Activated CD8-positive, alpha-beta T cell treated with anti-CD3 and anti-CD28 coated beads, Interleukin-2, amount 10 ng/mL, durations not matched to agents 7 days and 5 days (primary cell): Measurements from ENCODE around the gene ZNF652. TPM values are rescaled to one million over a fixed set of nuclear protein-coding genes. Genes with fewer than 3 reads are reported as not detected.

ENCODE experiments used
- ATAC-seq: fragments of 150-1000 bp; cut with Tn5 transposase; one replicate; pipeline ENCODE4 v1.10.0; 2021; ENCODE audit warnings: moderate library complexity
- CTCF ChIA-PET: fragments of 350-600 bp; sonication (Branson Sonifier 250); formaldehyde crosslinking; loops from one replicate; lab custom pipeline; 2021; ENCODE audit warnings: antibody characterized with exemption; lab: Charles Lee
- POLR2A ChIA-PET: fragments of 350-600 bp; sonication (Branson Sonifier 250); formaldehyde crosslinking; loops from one replicate; lab custom pipeline; 2021; ENCODE audit warnings: antibody characterized with exemption; lab: Charles Lee
- DNase-seq: peaks from one replicate; pipeline ENCODE4 v3.0.0-alpha.2; 2020
- H3K27ac Mint-ChIP-seq: one replicate; pipeline ENCODE4 v1.8.0; 2021; ENCODE audit warnings: mild to moderate bottlenecking, mixed read lengths
- H3K27me3 Mint-ChIP-seq: one replicate; pipeline ENCODE4 v1.8.0; 2021; ENCODE audit warnings: low read depth, mixed read lengths
- H3K36me3 Mint-ChIP-seq: one replicate; pipeline ENCODE4 v1.8.0; 2021; ENCODE audit warnings: low read depth, mixed read lengths
- H3K4me1 Mint-ChIP-seq: one replicate; pipeline ENCODE4 v1.8.0; 2021; ENCODE audit warnings: low read depth, mixed read lengths
- H3K4me3 Mint-ChIP-seq: one replicate; pipeline ENCODE4 v1.8.0; 2021; ENCODE audit warnings: mild to moderate bottlenecking, mixed read lengths
- H3K9me3 Mint-ChIP-seq: one replicate; pipeline ENCODE4 v1.8.0; 2022; ENCODE audit warnings: mixed read lengths; ENCODE audit not compliant: insufficient read depth
- total RNA-seq, 2 experiments: library from RNA; stranded (reverse); gene quantifications; one replicate each; pipeline ENCODE4 v1.2.3, GENCODE V29; 2021

The ZNF652 gene
- total RNA-seq, 2 experiments from 2014 or later, result 27.3 to 27.9 TPM

DNA sequence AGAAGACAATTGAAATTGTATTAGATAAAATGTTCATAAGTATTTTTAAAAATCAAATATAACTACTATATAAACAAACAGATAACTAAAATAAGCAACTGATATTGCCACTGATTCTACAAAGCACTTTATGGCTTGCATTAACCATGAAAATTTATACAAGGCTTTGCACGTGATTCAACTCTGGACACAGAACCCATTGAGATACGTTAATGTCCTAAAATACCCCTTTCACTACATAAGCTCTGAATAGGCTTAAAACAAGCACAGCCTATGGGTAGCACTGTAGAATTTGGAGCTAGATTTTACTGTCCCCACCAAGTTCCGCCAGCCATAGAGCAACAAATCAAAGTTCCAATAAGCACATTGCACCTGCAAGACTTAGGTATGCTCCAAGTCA lies 4.5 kb downstream of the ZNF652 start:
- ATAC-seq (no peak), DNase-seq (no peak)
- Mint-ChIP-seq H3K9me3 (no peaks in the 10 kb centered on the region), H3K27me3 (no peaks in the 10 kb centered on the region), H3K36me3 (peaks cover 23% of the 10 kb centered on the region), H3K4me3 (peak overlapping the region; percentile 90), H3K4me1 (peaks cover 49% of the 10 kb centered on the region), H3K27ac (no peak overlapping the region)
- ChIA-PET CTCF (interaction anchor here (1.0 to 5.1 kb wide), 7 partner anchors 11 to 50 kb away, joined by 3 to 62 read pairs (median 8); no protein-coding TSS in a partner anchor), POLR2A (no interaction called here)

DNA sequence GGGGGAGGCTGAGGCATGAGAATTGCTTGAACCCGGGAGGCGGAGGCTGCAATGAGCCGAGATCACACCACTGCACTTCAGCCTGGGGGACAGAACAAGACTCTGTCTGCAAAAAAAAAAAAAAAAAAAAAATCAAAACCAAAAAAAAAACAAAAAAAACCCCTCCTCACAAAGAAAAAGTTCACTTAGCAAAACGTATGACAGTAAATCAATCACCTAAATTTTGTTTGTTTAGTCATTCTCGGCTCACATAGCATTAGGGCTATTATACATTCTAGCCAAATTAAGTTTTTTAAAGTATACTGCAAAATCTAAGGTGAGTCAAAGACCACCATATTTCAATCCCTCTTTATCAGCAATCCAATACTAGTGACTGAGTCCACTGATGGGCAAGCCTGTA lies 5.7 kb downstream of the ZNF652 start:
- H3K4me1 Mint-ChIP-seq, result peaks cover 47% of the 10 kb centered on the region
- ChIA-PET POLR2A (no interaction called here), CTCF (interaction anchor here (1.4 kb wide), 1 partner anchor 12 kb away, joined by 3 read pairs; no protein-coding TSS in a partner anchor)
- no peak overlapping the region for H3K27ac Mint-ChIP-seq
- no peak overlapping the region for H3K4me3 Mint-ChIP-seq
- DNase-seq (no peak), ATAC-seq (no peak)
- no peaks in the 10 kb centered on the region for H3K27me3 Mint-ChIP-seq
- no peaks in the 10 kb centered on the region for H3K9me3 Mint-ChIP-seq
- H3K36me3 Mint-ChIP-seq, result peaks cover 22% of the 10 kb centered on the region

DNA sequence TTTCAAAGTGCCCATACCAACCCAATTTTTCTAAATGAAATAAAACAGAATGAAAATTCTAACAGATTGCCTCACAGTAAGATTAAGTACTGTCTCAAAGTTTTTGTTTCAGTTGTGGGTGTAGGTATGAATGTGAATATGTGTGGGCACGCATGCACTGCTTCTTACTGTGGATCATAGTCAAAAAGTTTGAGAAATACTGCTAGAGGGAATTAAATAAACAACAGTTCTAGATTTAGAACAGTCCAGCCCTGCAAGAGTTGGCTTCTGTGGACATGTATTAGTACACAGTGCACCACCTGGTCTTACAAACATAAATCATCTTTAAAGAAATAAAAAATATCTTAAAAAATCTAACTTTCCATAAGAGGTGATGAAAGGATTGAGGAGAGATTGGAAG lies 8.4 kb downstream of the ZNF652 start:
- POLR2A ChIA-PET, result no interaction called here
- H3K27me3 Mint-ChIP-seq, result no peaks in the 10 kb centered on the region
- H3K36me3 Mint-ChIP-seq, result peaks cover 30% of the 10 kb centered on the region
- H3K4me3 Mint-ChIP-seq, result no peak overlapping the region
- no peak for DNase-seq
- ATAC-seq, result no peak
- H3K27ac Mint-ChIP-seq, result no peak overlapping the region
- peaks cover 32% of the 10 kb centered on the region for H3K4me1 Mint-ChIP-seq
- CTCF ChIA-PET, result interaction anchor here (0.9 to 1.2 kb wide), 4 partner anchors 10 to 37 kb away, joined by 3 to 6 read pairs (median 4); no protein-coding TSS in a partner anchor
- H3K9me3 Mint-ChIP-seq, result no peaks in the 10 kb centered on the region

DNA sequence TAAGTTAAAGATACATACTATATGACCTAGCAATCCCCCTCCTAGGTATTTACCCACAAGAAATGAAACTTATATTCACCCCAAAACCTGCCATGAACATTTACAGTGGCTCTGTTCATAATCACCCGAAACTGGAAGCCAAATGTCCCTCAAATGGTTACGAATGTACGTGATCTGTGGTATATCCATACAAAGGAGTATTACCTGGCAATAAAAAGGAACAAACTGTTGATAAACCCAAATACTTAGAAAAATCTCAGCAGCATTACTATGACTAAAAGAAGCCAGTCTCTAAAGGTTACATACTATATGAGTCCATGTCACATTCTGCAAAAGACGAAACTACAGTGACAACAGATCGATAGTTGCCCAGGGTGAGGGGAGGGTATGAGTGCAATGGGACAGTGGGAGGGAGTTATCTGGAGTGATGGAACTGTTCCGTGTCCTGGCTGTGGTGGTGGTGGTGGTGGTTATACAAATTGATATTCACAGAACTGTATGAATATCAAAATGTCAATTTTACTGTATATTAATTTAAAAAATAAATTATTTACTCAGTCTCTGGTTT lies 9.4 kb downstream of the ZNF652 start:
- no peaks in the 10 kb centered on the region for H3K27me3 Mint-ChIP-seq
- ATAC-seq (no peak), DNase-seq (no peak)
- no peaks in the 10 kb centered on the region for H3K9me3 Mint-ChIP-seq
- peaks cover 31% of the 10 kb centered on the region for H3K36me3 Mint-ChIP-seq
- CTCF ChIA-PET, result interaction anchor here (0.9 to 1.2 kb wide), 4 partner anchors 15 to 204 kb away, joined by 3 to 4 read pairs (median 4); no protein-coding TSS in a partner anchor
- POLR2A ChIA-PET, result no interaction called here
- H3K4me1 Mint-ChIP-seq, result peaks cover 32% of the 10 kb centered on the region
- no peak overlapping the region for H3K4me3 Mint-ChIP-seq
- no peak overlapping the region for H3K27ac Mint-ChIP-seq

DNA sequence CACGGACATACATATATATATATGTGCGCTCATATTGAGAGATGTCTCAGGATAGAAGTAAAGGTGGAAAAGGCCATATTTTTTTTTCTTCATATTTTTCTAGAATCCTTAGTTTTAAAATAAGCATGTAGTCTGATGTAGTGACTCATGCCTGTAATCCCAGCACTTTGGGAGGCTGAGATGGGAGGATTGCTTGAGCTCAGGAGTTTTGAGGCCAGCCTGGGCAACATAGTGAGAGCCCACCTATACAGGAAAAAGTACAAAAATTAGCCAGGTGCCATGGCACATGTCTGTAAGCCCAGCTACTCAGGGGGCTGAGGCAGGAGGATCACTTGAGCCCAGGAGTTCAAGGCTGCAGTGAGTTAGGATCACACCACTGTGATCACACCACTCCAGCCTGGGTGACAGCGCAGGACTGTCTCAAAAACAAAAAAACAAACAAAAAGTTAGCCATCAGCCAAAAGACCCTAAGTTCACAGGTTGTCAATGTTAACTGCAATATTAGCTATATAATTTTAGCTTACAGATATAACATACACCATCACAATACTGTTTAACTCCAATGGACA lies 10.4 kb downstream of the ZNF652 start:
- peaks cover 36% of the 10 kb centered on the region for H3K36me3 Mint-ChIP-seq
- H3K9me3 Mint-ChIP-seq, result no peaks in the 10 kb centered on the region
- peaks cover 38% of the 10 kb centered on the region for H3K4me1 Mint-ChIP-seq
- no peak overlapping the region for H3K27ac Mint-ChIP-seq
- H3K27me3 Mint-ChIP-seq, result no peaks in the 10 kb centered on the region
- H3K4me3 Mint-ChIP-seq, result no peak overlapping the region
- POLR2A ChIA-PET, result interaction anchor here (1.6 kb wide), 1 partner anchor 9 kb away, joined by 4 read pairs; no protein-coding TSS in a partner anchor
- CTCF ChIA-PET, result interaction anchor here (0.9 to 1.2 kb wide), 5 partner anchors 9 to 205 kb away, joined by 3 to 4 read pairs (median 4); no protein-coding TSS in a partner anchor
- DNase-seq (no peak), ATAC-seq (no peak)

DNA sequence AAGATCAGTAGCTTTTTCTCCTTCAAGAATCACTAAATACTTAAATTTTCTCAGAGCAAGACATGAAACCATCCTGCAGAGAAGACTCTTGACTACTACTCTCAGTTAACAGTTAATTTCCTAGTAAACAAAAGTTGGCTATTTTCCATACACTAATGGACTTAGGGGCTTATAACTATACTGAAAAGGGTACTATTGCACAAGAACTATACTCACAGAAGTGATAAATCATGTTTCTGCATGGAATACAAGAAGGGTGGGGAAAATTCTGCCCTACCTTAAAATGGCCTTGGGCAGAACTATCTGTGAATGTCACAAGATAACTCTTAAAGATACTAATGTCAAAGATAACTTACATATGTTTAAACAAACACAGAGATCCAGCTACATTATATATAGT lies 12.5 kb downstream of the ZNF652 start:
- POLR2A ChIA-PET, result no interaction called here
- CTCF ChIA-PET, result interaction anchor here (1.4 to 3.7 kb wide), 3 partner anchors 11 to 58 kb away, joined by 4 to 17 read pairs (median 8); no protein-coding TSS in a partner anchor

DNA sequence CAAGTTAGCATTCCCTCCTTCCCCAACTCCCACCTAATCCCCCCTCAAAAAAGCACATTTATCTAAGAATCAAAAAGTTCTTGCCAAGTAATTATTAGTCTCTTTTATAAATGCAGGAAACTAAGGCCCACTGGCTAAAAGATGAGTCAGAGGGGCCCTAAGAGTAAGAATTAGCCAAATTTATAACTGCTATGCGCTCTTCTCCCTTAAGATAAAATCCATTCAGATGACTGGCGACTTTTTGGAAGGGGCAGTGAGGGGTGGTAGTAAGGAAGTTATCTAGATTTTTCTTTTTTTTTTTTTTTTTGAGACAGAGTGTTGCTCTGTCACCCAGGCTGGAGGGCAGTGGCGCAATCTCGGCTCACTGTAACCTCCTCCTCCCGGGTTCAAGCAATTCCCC lies 17.1 kb downstream of the ZNF652 start:
- DNase-seq (no peak), ATAC-seq (no peak)
- H3K4me3 Mint-ChIP-seq, result no peak overlapping the region
- H3K36me3 Mint-ChIP-seq, result peaks cover 34% of the 10 kb centered on the region
- ChIA-PET CTCF (interaction anchor here (1.7 to 7.9 kb wide), 2 partner anchors 11 to 23 kb away, joined by 3 to 38 read pairs; no protein-coding TSS in a partner anchor), POLR2A (no interaction called here)
- H3K27ac Mint-ChIP-seq, result no peak overlapping the region
- H3K27me3 Mint-ChIP-seq, result no peaks in the 10 kb centered on the region
- peaks cover 64% of the 10 kb centered on the region for H3K4me1 Mint-ChIP-seq
- H3K9me3 Mint-ChIP-seq, result no peaks in the 10 kb centered on the region

More for the DNA sequence above, 12.5 kb downstream of the ZNF652 start:
- Mint-ChIP-seq H3K27ac (no peak overlapping the region), H3K4me3 (no peak overlapping the region), H3K9me3 (no peaks in the 10 kb centered on the region), H3K27me3 (no peaks in the 10 kb centered on the region), H3K4me1 (peaks cover 44% of the 10 kb centered on the region), H3K36me3 (peaks cover 34% of the 10 kb centered on the region)
- DNase-seq (no peak), ATAC-seq (no peak)

DNA sequence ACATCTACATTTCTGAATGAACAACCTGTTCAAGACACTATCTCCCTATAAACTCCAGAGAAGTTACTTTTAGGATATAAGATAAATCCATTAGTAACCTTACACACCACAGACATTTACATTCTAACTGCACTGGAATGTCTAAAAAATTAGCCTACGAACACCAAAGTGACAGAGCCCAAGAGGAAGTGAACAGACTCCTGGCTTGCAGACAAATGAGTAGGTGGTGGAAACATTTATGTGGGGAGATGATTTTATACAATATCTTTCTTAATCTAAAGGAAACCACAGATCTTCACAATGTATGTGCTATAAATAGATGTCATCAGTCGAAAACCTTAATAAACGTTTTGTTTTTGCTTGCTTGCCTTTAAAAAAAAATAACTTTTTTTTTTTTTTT lies 18.8 kb downstream of the ZNF652 start:
- no peaks in the 10 kb centered on the region for H3K27me3 Mint-ChIP-seq

DNA sequence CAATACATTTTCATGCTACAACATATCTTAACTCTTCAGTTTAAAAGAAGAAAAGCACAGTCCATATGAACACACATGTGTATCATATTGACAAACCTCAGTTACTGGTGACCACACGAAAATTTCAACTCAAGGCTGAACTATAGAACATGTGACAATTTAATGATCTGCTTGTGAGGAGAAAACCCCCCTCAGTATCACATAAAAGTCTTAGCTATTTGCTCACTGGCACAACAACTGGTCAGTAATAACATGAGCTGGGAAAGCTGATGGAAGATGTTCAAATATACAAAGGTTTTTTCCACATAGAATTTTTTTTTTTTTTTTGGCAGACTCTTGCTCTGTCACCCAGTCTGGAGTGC lies 19.5 kb downstream of the ZNF652 start:
- CTCF ChIA-PET, result interaction anchor here (0.7 to 7.9 kb wide), 11 partner anchors 9 to 394 kb away, joined by 3 to 38 read pairs (median 5); partner anchors contain the start of gene ZNF652
- H3K27ac Mint-ChIP-seq, result peak overlapping the region; percentile 71
- H3K27me3 Mint-ChIP-seq, result no peaks in the 10 kb centered on the region
- H3K9me3 Mint-ChIP-seq, result no peaks in the 10 kb centered on the region
- peak overlapping the region; percentile 72 for H3K4me3 Mint-ChIP-seq
- DNase-seq, result no peak
- peaks cover 30% of the 10 kb centered on the region for H3K36me3 Mint-ChIP-seq
- H3K4me1 Mint-ChIP-seq, result peaks cover 71% of the 10 kb centered on the region
- POLR2A ChIA-PET, result interaction anchor here (0.6 to 4.5 kb wide), 8 partner anchors 17 to 164 kb away, joined by 3 to 40 read pairs (median 4); partner anchors contain the start of gene ZNF652
- ATAC-seq, result peak; percentile 45

More for the DNA sequence above, 18.8 kb downstream of the ZNF652 start:
- DNase-seq (no peak), ATAC-seq (peak; percentile 50)
- peak overlapping the region; percentile 72 for H3K4me3 Mint-ChIP-seq
- H3K36me3 Mint-ChIP-seq, result peaks cover 33% of the 10 kb centered on the region
- POLR2A ChIA-PET, result interaction anchor here (4.5 kb wide), 1 partner anchor 17 kb away, joined by 40 read pairs; the partner anchor contains the start of gene ZNF652
- H3K9me3 Mint-ChIP-seq, result no peaks in the 10 kb centered on the region
- H3K27ac Mint-ChIP-seq, result peak overlapping the region; percentile 71
- CTCF ChIA-PET, result interaction anchor here (0.8 to 7.9 kb wide), 7 partner anchors 9 to 46 kb away, joined by 3 to 38 read pairs (median 10); no protein-coding TSS in a partner anchor
- peaks cover 71% of the 10 kb centered on the region for H3K4me1 Mint-ChIP-seq

DNA sequence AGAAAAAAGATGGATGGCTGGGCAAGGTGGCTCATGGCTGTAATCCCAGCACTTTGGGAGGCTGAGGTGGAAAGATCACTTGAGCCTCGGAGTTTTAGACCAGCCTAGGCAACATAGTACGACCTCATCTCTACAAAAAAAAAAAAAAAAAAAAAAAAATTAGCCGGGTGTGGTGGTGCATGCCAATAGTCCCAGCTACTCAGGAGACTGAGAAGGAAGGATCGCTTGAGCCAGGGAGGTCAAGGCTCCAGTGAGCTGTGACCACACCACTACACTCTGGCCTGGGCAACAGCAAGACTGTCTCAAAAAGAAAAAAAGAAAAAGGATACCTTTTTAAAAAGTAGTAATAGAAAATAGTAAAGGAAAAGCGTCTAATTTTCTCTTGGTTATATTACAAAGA lies 20.7 kb downstream of the ZNF652 start:
- no peaks in the 10 kb centered on the region for H3K9me3 Mint-ChIP-seq
- CTCF ChIA-PET, result interaction anchor here (0.9 to 7.9 kb wide), 7 partner anchors 11 to 47 kb away, joined by 3 to 38 read pairs (median 7); no protein-coding TSS in a partner anchor
- peak overlapping the region; percentile 72 for H3K4me3 Mint-ChIP-seq
- no peak for DNase-seq
- H3K36me3 Mint-ChIP-seq, result peaks cover 26% of the 10 kb centered on the region
- H3K4me1 Mint-ChIP-seq, result peaks cover 62% of the 10 kb centered on the region
- no peaks in the 10 kb centered on the region for H3K27me3 Mint-ChIP-seq
- peak overlapping the region; percentile 93 for H3K27ac Mint-ChIP-seq
- no peak for ATAC-seq
- POLR2A ChIA-PET, result interaction anchor here (0.9 to 4.5 kb wide), 3 partner anchors 19 to 46 kb away, joined by 3 to 40 read pairs (median 3); partner anchors contain the start of gene ZNF652

DNA sequence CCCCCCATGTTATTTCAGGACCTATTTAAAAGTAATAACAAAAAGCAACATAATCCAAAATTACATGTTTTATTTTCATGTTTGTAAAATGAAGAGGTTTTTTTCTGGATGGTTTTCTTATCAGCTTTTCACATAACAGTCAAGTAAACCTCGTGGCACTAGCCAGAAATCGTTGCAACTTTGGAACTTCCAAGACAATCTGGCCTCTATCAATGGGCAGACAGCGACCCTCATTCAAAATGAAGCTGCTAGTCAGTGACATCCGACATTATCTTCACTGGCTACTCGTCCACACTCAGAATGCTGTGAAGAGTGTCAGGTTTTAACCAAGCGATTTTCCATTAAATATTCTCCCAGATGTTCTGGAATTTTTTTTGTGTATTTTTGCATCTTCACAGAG lies 22.7 kb downstream of the ZNF652 start:
- POLR2A ChIA-PET, result interaction anchor here (4.5 kb wide), 1 partner anchor 21 kb away, joined by 40 read pairs; the partner anchor contains the start of gene ZNF652
- no peak overlapping the region for H3K4me3 Mint-ChIP-seq
- H3K9me3 Mint-ChIP-seq, result no peaks in the 10 kb centered on the region
- ATAC-seq (no peak), DNase-seq (no peak)
- H3K36me3 Mint-ChIP-seq, result peaks cover 20% of the 10 kb centered on the region
- H3K4me1 Mint-ChIP-seq, result peaks cover 56% of the 10 kb centered on the region
- no peak overlapping the region for H3K27ac Mint-ChIP-seq
- H3K27me3 Mint-ChIP-seq, result no peaks in the 10 kb centered on the region
- CTCF ChIA-PET, result interaction anchor here (0.7 to 7.9 kb wide), 8 partner anchors 10 to 68 kb away, joined by 3 to 38 read pairs (median 7); no protein-coding TSS in a partner anchor
